HepG2 (cell line): ENCODE measurements around the gene LEUTX. TPM values are rescaled to one million over a fixed set of nuclear protein-coding genes. Genes with fewer than 3 reads are reported as not detected.

Experiments
- ATAC-seq: fragments of 200-7000 bp; cut with Tn5 transposase; 3 replicates; pipeline ENCODE4 v1.9.1; 2020; ENCODE audit warnings: mild to moderate bottlenecking, moderate library complexity
- BruUV-seq: library from RNA; stranded (reverse); fragments of 400-500 nt; replicated peaks from 2 replicates; lab custom pipeline; 2021; lab: Mats Ljungman, UMichigan
- CTCF ChIA-PET: fragments of 300-600 bp; formaldehyde crosslinking; extraction: SDS; loops from one replicate; lab custom pipeline; 2021; ENCODE audit warnings: low total read pairs, inconsistent platforms, low intra/inter-chr PET ratio; lab: Yijun Ruan, JAX
- POLR2A ChIA-PET: fragments of 350-600 bp; sonication (Branson Sonifier 250); formaldehyde crosslinking; loops from one replicate; lab custom pipeline; 2020; ENCODE audit warnings: antibody characterized with exemption, inconsistent platforms; lab: Yijun Ruan, JAX
- DNase-seq: peaks from one replicate; pipeline ENCODE4 v3.0.0-alpha.2; 2015; ENCODE audit warnings: low spot score
- FAIRE-seq: peaks from 3 replicates; lab custom pipeline; 2011; peaks lifted over from hg19 to GRCh38; lab: Jason Lieb, UNC
- H2AFZ ChIP-seq: one replicate; pipeline ENCODE4 v1.6.1; 2011; ENCODE audit warnings: low read length, inconsistent platforms
- H3K27ac ChIP-seq: fragments of 300-600 bp; 3 replicates; pipeline ENCODE4 v1.8.0; 2011; ENCODE audit warnings: mixed run types, mild to moderate bottlenecking, mixed read lengths, low read length, inconsistent platforms; ENCODE audit not compliant: insufficient read depth; ENCODE audit errors: extremely low read length
- H3K27me3 ChIP-seq, 2 experiments: fragments of 200-600 bp in 1 of 2; 2 replicates in 1 of 2; 3 replicates in 1 of 2; pipeline versions ENCODE4 v1.6.0 to v1.8.0; 2011; ENCODE audit warnings: low read length in 2 of 2, mild to moderate bottlenecking in 2 of 2, moderate library complexity in 2 of 2, inconsistent platforms in 1 of 2; ENCODE audit not compliant: insufficient read depth in 2 of 2, control insufficient read depth in 1 of 2
- H3K36me3 ChIP-seq, 2 experiments: fragments of 200-600 bp in 1 of 2; replicated peaks in 1 of 2; 2 replicates in 1 of 2; 3 replicates in 1 of 2; pipeline versions ENCODE4 v1.5.1 to v1.8.0; 2011; ENCODE audit warnings: low read length in 2 of 2, inconsistent platforms in 1 of 2; ENCODE audit not compliant: insufficient read depth in 2 of 2, control insufficient read depth in 1 of 2
- H3K4me1 ChIP-seq: 2 replicates; pipeline ENCODE4 v1.5.1; 2012; ENCODE audit warnings: low read length, inconsistent platforms; ENCODE audit not compliant: insufficient read depth
- H3K4me2 ChIP-seq: 2 replicates; pipeline ENCODE4 v1.6.0; 2011; ENCODE audit warnings: low read depth, low read length, inconsistent platforms
- H3K4me3 ChIP-seq, 3 experiments: fragments of 200-600 bp in 1 of 3; sonication (generic), shearing (Covaris generic) in 1 of 3; replicated peaks in 1 of 3; 2 replicates each; pipeline ENCODE4 v1.5.1; 2011 to 2016; ENCODE audit warnings: low read length in 3 of 3, inconsistent platforms in 2 of 3, low read depth in 2 of 3, mild to moderate bottlenecking in 2 of 3, control low read depth in 1 of 3, mixed read lengths in 1 of 3; ENCODE audit not compliant: insufficient read depth in 1 of 3
- H3K79me2 ChIP-seq: one replicate; pipeline ENCODE4 v1.6.1; 2011; ENCODE audit warnings: low read length, inconsistent platforms; ENCODE audit not compliant: insufficient read depth
- H3K9ac ChIP-seq: 2 replicates; pipeline ENCODE4 v1.6.0; 2011; ENCODE audit warnings: mild to moderate bottlenecking, low read depth, low read length, inconsistent platforms; ENCODE audit not compliant: insufficient read depth
- H3K9me3 ChIP-seq: 2 replicates; pipeline ENCODE4 v1.5.1; 2012; ENCODE audit warnings: mild to moderate bottlenecking, low read length
- H4K20me1 ChIP-seq: 2 replicates; pipeline ENCODE4 v1.6.0; 2011; ENCODE audit warnings: inconsistent platforms, mild to moderate bottlenecking, low read length, moderate library complexity; ENCODE audit not compliant: insufficient read depth
- GTF3A ChIP-seq: sonication (generic); formaldehyde crosslinking; conservative IDR thresholded peaks from 2 replicates; pipeline ENCODE4 v1.4.0; 2020; ENCODE audit warnings: mild to moderate bottlenecking, missing genetic modification reagents
- IRF2 ChIP-seq: IDR thresholded peaks from 2 replicates; pipeline ENCODE4 v1.6.1; 2018; ENCODE audit warnings: missing genetic modification reagents, missing compliant biosample characterization
- MIER3 ChIP-seq: IDR thresholded peaks from 2 replicates; pipeline ENCODE4 v1.6.1; 2016; ENCODE audit warnings: missing compliant biosample characterization, borderline replicate concordance
- ONECUT2 ChIP-seq: sonication (generic); formaldehyde crosslinking; IDR thresholded peaks from 2 replicates; pipeline ENCODE4 v1.4.0; 2020; ENCODE audit warnings: missing genetic modification reagents
- PAF1 ChIP-seq: IDR thresholded peaks from 2 replicates; pipeline ENCODE4 v1.6.1; 2016; ENCODE audit warnings: missing genetic modification reagents, missing compliant biosample characterization
- ZEB1 ChIP-seq: IDR thresholded peaks from 2 replicates; pipeline ENCODE4 v1.6.1; 2012; ENCODE audit warnings: mild to moderate bottlenecking, low read depth, inconsistent platforms; ENCODE audit not compliant: insufficient replicate concordance
- ZNF75D ChIP-seq: sonication (generic); formaldehyde crosslinking; IDR thresholded peaks from 2 replicates; pipeline ENCODE4 v1.8.1; 2023; ENCODE audit warnings: missing genetic modification reagents, mild to moderate bottlenecking, borderline replicate concordance
- ZSCAN29 ChIP-seq: sonication (generic); formaldehyde crosslinking; conservative IDR thresholded peaks from 2 replicates; pipeline ENCODE4 v1.4.0; 2020; ENCODE audit warnings: mild to moderate bottlenecking, missing genetic modification reagents
- in situ Hi-C: cut with HindIII; loops from 2 replicates; pipeline ENCODE4 v1.10.0; 2017; ENCODE audit warnings: low pct_unique_long_range_greater_than_20kb; ENCODE audit not compliant: extremely low pct_ligation_motif_present
- intact Hi-C: fragments of 100-400 bp; cut with micrococcal nuclease; formaldehyde crosslinking; loops from one replicate; pipeline ENCODE4 v1.10.0; 2022; ENCODE audit not compliant: unreplicated experiment
- polyA plus RNA-seq, 8 experiments: library from polyadenylated mRNA; depleted of rRNA in 3 of 8; stranded (reverse) in 7 of 8; unstranded in 1 of 8; fragments of >200 nt; fragmentation: Illumina TruSeq in 4 of 8; extraction: Trizol in 4 of 8; gene quantifications; 2 replicates each; pipeline versions ENCODE4 v1.2.1 to v1.2.3, GENCODE V29; 2011 to 2016; ENCODE audit warnings: low read depth in 4 of 8, missing spikeins in 1 of 8, mixed read lengths in 1 of 8; ENCODE audit not compliant: insufficient read depth in 1 of 8
- total RNA-seq, 5 experiments: library from RNA; depleted of rRNA; stranded (reverse); fragments of >200 nt; fragmentation: Illumina TruSeq; extraction: Trizol; gene quantifications; 2 replicates each; pipeline ENCODE4 v1.2.3, GENCODE V29; 2016; ENCODE audit warnings: low read depth in 1 of 5
- TF ChIP-seq, protein P1 (sequence below): sonication (generic); formaldehyde crosslinking; IDR thresholded peaks from 2 replicates; pipeline ENCODE4 v1.8.0; 2022; ENCODE audit warnings: mild to moderate bottlenecking, missing genetic modification reagents, moderate library complexity
- TF ChIP-seq, protein P2 (sequence below): IDR thresholded peaks from 2 replicates; pipeline ENCODE4 v1.6.1; 2016; ENCODE audit warnings: mild to moderate bottlenecking
- TF ChIP-seq, protein P3 (sequence below): sonication (generic); formaldehyde crosslinking; IDR thresholded peaks from 2 replicates; pipeline ENCODE4 v1.9.0; 2022; ENCODE audit warnings: low read depth, missing genetic modification reagents
- TF ChIP-seq, protein P4 (sequence below): sonication (generic); formaldehyde crosslinking; conservative IDR thresholded peaks from 2 replicates; pipeline ENCODE4 v1.4.0; 2020; ENCODE audit warnings: missing genetic modification reagents

The LEUTX gene
- total and polyA plus RNA-seq, 2 of the 13 experiments (the other 11 are each of a cell fraction or from before 2014, with no cell fraction given), result not detected

DNA sequence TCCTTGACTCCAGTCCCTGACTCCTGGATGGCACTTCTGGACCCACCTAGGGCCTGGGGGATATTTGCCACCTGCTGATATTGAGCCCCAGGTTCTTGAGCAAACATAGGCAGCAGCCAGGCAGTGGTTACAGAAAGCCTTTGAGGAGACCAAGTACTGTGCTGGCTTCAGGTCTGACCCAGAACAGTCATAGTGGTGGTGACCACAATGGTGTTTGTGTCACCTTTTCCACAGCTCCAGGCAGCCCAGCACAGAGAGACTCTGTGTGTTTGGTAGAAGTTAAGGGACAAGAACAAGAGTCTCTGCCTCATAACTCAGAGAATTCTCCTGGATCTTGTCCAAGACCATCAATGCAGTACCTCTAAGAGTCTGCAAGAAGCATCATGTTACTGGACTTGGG, 26.3 kb upstream of the LEUTX start:
- Histone ChIP-seq H3K27ac (no peak overlapping the region), H3K9ac (no peak overlapping the region), H3K4me3 (no peak overlapping the region), H3K9me3 (no peaks in the 10 kb centered on the region), H3K4me1 (no peaks in the 10 kb centered on the region), H4K20me1 (no peaks in the 10 kb centered on the region), H3K36me3 (no peaks in the 10 kb centered on the region), H2AFZ (no peak overlapping the region), H3K79me2 (no peaks in the 10 kb centered on the region), H3K27me3 (peaks cover 0 to 7% of the 10 kb centered on the region in 2 experiments; a peak in 1 of 5 replicates), H3K4me2 (no peak overlapping the region)
- FAIRE-seq, result no peak
- CTCF ChIA-PET, result no interaction called here
- intact Hi-C loops (no loop called here), in situ Hi-C loops (no loop called here)
- POLR2A ChIA-PET, result no interaction called here
- no peak for ATAC-seq
- no peak for DNase-seq
- no TSS peak for BruUV-seq
- TF ChIP-seq, protein P1, sequence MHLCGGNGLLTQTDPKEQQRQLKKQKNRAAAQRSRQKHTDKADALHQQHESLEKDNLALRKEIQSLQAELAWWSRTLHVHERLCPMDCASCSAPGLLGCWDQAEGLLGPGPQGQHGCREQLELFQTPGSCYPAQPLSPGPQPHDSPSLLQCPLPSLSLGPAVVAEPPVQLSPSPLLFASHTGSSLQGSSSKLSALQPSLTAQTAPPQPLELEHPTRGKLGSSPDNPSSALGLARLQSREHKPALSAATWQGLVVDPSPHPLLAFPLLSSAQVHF (CRISPR knock-in tag), result no peak
- no peak for TF ChIP-seq MIER3 (CRISPR knock-in tag)

DNA sequence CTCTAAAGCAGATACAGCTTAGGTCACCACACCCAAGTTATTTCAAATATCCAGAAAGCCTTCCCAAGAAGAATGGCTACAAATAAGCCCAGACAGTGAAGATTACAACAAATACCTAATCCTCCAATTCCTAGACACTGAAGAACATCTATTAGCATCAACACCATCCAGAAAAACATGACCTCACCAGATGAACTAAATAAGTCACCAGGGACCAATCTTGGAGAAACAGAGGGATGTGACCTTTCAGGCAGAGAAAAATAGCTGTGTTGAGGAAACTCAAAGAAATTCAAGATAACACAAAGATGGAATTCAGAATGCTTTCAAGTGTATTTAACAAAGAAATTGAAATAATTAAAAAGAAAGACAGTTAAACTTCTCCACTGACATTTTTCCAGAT, 25.9 kb upstream of the LEUTX start:
- no peak overlapping the region for H3K4me2 ChIP-seq
- no peak for DNase-seq
- no peak overlapping the region for H3K9ac ChIP-seq
- no peaks in the 10 kb centered on the region for H4K20me1 ChIP-seq
- no peaks in the 10 kb centered on the region for H3K36me3 ChIP-seq
- no peak for FAIRE-seq
- H3K79me2 ChIP-seq, result no peaks in the 10 kb centered on the region
- H3K9me3 ChIP-seq, result no peaks in the 10 kb centered on the region
- intact Hi-C loops, result no loop called here
- H3K27me3 ChIP-seq, result peaks cover 0 to 7% of the 10 kb centered on the region in 2 experiments; a peak in 1 of 5 replicates
- H3K27ac ChIP-seq, result no peak overlapping the region
- ChIA-PET POLR2A (no interaction called here), CTCF (no interaction called here)
- no peak overlapping the region for H2AFZ ChIP-seq
- no TSS peak for BruUV-seq
- no peaks in the 10 kb centered on the region for H3K4me1 ChIP-seq
- no peak for ATAC-seq
- no peak overlapping the region for H3K4me3 ChIP-seq
- in situ Hi-C loops, result no loop called here
- TF ChIP-seq ZNF75D (CRISPR knock-in tag) (no peak), PAF1 (CRISPR knock-in tag) (no peak), ZEB1 (no peak), ZSCAN29 (CRISPR knock-in tag) (no peak), ONECUT2 (CRISPR knock-in tag) (no peak), GTF3A (CRISPR knock-in tag) (no peak), IRF2 (no peak)
- TF ChIP-seq, protein P2, sequence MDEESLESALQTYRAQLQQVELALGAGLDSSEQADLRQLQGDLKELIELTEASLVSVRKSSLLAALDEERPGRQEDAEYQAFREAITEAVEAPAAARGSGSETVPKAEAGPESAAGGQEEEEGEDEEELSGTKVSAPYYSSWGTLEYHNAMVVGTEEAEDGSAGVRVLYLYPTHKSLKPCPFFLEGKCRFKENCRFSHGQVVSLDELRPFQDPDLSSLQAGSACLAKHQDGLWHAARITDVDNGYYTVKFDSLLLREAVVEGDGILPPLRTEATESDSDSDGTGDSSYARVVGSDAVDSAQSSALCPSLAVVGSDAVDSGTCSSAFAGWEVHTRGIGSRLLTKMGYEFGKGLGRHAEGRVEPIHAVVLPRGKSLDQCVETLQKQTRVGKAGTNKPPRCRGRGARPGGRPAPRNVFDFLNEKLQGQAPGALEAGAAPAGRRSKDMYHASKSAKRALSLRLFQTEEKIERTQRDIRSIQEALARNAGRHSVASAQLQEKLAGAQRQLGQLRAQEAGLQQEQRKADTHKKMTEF (CRISPR knock-in tag), result no peak
- TF ChIP-seq, protein P3, sequence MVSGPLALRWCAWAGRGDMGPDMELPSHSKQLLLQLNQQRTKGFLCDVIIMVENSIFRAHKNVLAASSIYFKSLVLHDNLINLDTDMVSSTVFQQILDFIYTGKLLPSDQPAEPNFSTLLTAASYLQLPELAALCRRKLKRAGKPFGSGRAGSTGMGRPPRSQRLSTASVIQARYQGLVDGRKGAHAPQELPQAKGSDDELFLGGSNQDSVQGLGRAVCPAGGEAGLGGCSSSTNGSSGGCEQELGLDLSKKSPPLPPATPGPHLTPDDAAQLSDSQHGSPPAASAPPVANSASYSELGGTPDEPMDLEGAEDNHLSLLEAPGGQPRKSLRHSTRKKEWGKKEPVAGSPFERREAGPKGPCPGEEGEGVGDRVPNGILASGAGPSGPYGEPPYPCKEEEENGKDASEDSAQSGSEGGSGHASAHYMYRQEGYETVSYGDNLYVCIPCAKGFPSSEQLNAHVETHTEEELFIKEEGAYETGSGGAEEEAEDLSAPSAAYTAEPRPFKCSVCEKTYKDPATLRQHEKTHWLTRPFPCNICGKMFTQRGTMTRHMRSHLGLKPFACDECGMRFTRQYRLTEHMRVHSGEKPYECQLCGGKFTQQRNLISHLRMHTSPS, result no peak
- TF ChIP-seq, protein P4, sequence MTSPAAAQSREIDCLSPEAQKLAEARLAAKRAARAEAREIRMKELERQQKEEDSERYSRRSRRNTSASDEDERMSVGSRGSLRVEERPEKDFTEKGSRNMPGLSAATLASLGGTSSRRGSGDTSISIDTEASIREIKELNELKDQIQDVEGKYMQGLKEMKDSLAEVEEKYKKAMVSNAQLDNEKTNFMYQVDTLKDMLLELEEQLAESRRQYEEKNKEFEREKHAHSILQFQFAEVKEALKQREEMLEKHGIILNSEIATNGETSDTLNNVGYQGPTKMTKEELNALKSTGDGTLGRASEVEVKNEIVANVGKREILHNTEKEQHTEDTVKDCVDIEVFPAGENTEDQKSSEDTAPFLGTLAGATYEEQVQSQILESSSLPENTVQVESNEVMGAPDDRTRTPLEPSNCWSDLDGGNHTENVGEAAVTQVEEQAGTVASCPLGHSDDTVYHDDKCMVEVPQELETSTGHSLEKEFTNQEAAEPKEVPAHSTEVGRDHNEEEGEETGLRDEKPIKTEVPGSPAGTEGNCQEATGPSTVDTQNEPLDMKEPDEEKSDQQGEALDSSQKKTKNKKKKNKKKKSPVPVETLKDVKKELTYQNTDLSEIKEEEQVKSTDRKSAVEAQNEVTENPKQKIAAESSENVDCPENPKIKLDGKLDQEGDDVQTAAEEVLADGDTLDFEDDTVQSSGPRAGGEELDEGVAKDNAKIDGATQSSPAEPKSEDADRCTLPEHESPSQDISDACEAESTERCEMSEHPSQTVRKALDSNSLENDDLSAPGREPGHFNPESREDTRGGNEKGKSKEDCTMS (CRISPR knock-in tag), result no peak
